GM12865 (cell line): Measurements from ENCODE around the gene ESRRA.

Source experiments
- DNase-seq: peaks from one replicate; pipeline ENCODE4 v3.0.0; 2010; ENCODE audit warnings: low read depth
- H3K4me3 ChIP-seq: 2 replicates; pipeline ENCODE4 v1.5.1; 2011; ENCODE audit warnings: mild to moderate bottlenecking, low read depth, low read length, control low read depth
- TF ChIP-seq, protein P1 (sequence below): IDR thresholded peaks from 2 replicates; pipeline ENCODE4 v1.5.1; 2011; ENCODE audit warnings: low read length, control low read depth, low read depth, inconsistent platforms; ENCODE audit not compliant: insufficient read depth; ENCODE audit errors: missing control alignments

The ESRRA gene

DNA sequence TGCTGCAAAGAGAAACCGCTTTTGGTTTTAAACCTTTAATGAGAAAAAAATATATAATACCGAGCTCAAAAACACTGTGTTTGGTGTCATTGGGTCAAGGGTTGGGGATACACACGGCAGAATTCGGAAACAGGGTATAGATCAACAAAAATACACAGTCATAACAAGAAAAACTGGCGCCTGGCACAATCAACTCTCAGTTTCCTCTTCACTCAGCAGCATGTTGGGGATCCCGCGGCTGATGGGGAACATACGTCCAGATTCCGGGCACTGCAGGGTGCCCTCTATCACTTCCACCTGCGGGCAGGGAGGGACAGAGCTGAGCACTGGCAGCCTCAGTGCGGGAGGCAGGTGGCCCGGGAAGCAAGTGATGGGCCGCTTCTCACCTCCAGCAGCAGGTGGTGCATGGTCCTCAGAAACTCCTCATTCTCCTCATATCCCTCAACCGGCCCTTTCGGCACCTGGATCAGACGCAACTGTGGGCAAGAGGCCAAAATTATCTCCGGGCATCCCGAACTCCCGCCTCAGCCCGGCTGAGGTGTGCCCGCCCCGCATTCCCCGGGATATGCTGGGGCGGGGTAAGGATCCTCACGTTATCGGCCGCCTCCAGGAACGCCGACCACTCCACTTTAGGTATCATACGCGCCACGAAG is 11.5 kb downstream of the ESRRA start:
- DNase-seq: peak; percentile 59
- peak overlapping the region; percentile 99 for H3K4me3 ChIP-seq
- TF ChIP-seq, protein P1, sequence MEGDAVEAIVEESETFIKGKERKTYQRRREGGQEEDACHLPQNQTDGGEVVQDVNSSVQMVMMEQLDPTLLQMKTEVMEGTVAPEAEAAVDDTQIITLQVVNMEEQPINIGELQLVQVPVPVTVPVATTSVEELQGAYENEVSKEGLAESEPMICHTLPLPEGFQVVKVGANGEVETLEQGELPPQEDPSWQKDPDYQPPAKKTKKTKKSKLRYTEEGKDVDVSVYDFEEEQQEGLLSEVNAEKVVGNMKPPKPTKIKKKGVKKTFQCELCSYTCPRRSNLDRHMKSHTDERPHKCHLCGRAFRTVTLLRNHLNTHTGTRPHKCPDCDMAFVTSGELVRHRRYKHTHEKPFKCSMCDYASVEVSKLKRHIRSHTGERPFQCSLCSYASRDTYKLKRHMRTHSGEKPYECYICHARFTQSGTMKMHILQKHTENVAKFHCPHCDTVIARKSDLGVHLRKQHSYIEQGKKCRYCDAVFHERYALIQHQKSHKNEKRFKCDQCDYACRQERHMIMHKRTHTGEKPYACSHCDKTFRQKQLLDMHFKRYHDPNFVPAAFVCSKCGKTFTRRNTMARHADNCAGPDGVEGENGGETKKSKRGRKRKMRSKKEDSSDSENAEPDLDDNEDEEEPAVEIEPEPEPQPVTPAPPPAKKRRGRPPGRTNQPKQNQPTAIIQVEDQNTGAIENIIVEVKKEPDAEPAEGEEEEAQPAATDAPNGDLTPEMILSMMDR: peak; percentile 15

DNA sequence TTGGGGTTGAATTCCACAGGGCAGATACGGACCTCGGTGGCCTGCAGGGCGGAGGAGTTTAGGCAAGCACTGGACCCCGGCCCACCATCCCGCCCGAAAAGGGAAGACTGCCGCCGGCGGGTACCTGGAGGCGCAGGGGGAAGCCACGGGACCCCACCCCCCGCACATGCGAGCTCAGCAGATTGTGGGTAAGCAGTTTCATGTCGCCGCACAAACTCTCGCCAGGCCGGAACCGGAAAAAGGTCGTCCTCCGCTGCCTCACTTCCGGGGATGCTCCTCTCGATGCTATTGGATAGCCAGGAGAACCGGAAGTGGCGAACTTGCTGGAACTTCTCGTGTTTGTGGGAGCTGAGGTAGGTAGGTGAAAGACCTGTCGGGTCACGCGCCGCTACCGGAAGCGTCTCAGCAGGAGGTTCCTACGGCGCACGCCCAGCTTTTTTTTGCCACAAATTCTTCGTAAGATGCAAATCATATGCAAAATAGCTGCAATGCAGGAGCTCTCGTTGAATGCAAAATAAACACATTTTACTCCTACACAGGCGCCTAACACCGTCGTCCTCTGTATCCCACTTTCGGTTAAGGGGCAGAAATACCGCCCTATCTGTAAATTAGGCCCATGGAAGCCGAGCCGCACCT is 12.1 kb downstream of the ESRRA start, which contains the start of gene TRMT112:
TSS of gene TRMT112 (minus strand) at position 235 of the 636 bp plus-strand sequence. CDS start at position 202, 33 bp downstream.
- peak within 1 kb of the TSS; percentile 99 for H3K4me3 ChIP-seq
- TF ChIP-seq, protein P1: no peak
- peak; percentile 100 for DNase-seq

DNA sequence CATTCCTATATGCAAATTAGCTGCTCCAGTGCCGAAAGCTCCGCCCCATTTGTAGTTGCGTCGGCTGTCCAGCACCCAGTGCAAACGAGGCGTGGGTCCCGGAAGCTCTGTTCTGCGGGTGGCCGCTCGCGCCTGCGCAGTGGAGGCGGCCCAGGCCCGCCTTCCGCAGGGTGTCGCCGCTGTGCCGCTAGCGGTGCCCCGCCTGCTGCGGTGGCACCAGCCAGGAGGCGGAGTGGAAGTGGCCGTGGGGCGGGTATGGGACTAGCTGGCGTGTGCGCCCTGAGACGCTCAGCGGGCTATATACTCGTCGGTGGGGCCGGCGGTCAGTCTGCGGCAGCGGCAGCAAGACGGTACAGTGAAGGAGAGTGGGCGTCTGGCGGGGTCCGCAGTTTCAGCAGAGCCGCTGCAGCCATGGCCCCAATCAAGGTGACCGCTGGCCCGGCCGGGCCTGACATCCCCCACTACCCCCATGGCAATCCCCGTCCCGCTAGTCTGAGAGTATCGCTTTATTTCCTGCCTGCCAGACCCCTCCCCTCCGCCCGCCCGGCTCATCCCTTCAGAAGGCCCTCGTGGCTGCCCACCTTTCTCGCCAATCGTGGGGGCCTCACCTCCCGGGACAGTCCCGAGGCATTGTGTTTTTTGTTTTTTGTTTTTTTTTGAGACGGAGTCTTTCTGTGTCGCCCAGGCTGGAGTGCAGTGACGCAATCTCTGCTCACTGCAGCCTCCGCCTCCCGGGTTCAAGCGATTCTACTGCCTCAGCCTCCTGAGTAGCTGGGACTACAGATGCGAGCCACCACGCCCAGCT is 12.8 kb downstream of the ESRRA start, which contains the start of gene PRDX5:
TSS of gene PRDX5 (plus strand) at position 161 of the 805 bp plus-strand sequence. CDS start at position 256, 95 bp downstream.
- peak within 1 kb of the TSS; percentile 99 for H3K4me3 ChIP-seq
- TF ChIP-seq, protein P1: peak; percentile 38
- peak; percentile 98 for DNase-seq

GRCh38 chr11:64318766-64319761 is 13.7 kb downstream of the ESRRA start:
- no peak for DNase-seq
- TF ChIP-seq, protein P1: no peak
- peak overlapping the region; percentile 99 for H3K4me3 ChIP-seq

GRCh38 chr11:64320556-64320955 is 15.2 kb downstream of the ESRRA start:
- TF ChIP-seq, protein P1: no peak
- DNase-seq: no peak
- no peak overlapping the region for H3K4me3 ChIP-seq

DNA sequence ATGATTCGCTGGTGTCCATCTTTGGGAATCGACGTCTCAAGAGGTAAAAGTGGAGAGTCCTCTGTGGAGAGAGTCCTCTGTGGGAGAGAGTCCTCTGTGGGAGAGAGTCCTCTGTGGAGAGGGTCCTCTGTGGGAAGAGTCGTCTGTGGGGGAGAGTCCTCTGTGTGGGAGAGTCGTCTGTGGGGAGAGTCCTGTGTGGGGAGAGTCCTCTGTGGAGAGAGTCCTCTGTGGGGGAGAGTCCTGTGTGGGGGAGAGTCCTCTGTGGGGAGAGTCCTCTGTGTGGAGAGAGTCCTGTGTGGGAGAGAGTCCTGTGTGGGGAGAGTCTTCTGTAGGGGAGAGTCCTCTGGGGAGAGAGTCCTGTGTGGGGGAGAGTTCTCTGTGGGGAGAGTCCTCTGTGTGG is 15.7 kb downstream of the ESRRA start:
- no peak overlapping the region for H3K4me3 ChIP-seq
- TF ChIP-seq, protein P1: no peak
- DNase-seq: no peak
